Measurements from ENCODE around the gene RNF166.

The RNF166 gene

DNA sequence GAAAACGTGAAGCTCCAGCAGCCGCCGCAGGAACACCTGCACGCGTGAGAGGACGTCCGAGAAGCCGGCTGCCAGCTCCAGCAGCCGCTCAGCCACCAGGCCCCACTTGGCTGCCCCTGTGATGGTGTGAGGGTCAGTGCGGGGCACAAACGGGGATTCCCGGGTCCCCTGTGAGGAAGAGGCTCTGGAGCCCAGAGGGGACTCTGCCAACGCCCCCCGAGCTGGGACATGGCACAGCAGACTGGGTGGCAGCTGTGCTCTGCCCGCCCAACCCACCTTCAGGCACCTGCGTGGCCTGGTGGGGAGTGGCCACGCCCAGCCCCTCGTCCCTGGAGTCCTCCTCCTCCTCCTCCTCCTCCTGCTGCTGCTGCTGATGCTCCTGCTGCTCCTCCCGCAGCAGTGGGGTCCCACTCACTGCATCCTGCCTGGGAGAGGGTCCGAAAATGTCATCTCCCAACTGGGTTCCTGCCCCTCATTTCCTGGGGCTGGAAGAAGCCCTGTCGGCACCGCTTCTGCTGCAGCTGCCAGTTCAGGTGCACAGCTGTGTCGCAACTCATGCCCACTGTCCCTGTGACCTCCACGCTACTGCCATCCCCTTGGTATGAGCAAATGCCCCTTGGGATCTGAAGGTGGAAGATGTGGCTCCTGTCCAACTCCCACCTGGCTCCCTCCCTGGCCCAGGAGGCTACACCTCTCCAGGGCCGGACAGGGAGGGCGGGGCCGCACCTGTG, 27.6 kb upstream of the RNF166 start:
- DNase-seq (ENCODE audit: extremely low read depth, low read depth), result no peak
- TF ChIP-seq, protein P1, sequence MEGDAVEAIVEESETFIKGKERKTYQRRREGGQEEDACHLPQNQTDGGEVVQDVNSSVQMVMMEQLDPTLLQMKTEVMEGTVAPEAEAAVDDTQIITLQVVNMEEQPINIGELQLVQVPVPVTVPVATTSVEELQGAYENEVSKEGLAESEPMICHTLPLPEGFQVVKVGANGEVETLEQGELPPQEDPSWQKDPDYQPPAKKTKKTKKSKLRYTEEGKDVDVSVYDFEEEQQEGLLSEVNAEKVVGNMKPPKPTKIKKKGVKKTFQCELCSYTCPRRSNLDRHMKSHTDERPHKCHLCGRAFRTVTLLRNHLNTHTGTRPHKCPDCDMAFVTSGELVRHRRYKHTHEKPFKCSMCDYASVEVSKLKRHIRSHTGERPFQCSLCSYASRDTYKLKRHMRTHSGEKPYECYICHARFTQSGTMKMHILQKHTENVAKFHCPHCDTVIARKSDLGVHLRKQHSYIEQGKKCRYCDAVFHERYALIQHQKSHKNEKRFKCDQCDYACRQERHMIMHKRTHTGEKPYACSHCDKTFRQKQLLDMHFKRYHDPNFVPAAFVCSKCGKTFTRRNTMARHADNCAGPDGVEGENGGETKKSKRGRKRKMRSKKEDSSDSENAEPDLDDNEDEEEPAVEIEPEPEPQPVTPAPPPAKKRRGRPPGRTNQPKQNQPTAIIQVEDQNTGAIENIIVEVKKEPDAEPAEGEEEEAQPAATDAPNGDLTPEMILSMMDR (IDR thresholded peaks at IDR 0.05; ENCODE audit: low read depth, low read length), result no peak

DNA sequence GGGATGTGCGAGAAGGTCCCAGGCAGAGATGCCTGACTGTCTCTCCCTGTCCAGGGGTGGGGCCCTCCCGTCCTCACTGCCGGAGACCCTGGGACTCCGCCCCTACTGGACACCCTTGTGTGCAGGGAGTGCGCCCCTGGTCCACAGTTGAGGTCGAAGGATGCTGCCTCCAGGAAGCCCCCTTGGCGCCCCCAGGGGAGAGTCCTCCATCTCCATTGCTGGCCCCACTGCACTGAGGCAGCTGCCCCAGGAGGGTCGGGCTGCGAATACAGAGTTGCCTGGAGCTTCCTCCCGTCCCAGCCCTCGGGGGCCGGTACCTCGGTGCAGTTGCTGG, 26.7 kb upstream of the RNF166 start:
- TF ChIP-seq, protein P1 (IDR thresholded peaks at IDR 0.05; ENCODE audit: low read depth, low read length), result no peak
- DNase-seq (ENCODE audit: extremely low read depth, low read depth), result no peak

DNA sequence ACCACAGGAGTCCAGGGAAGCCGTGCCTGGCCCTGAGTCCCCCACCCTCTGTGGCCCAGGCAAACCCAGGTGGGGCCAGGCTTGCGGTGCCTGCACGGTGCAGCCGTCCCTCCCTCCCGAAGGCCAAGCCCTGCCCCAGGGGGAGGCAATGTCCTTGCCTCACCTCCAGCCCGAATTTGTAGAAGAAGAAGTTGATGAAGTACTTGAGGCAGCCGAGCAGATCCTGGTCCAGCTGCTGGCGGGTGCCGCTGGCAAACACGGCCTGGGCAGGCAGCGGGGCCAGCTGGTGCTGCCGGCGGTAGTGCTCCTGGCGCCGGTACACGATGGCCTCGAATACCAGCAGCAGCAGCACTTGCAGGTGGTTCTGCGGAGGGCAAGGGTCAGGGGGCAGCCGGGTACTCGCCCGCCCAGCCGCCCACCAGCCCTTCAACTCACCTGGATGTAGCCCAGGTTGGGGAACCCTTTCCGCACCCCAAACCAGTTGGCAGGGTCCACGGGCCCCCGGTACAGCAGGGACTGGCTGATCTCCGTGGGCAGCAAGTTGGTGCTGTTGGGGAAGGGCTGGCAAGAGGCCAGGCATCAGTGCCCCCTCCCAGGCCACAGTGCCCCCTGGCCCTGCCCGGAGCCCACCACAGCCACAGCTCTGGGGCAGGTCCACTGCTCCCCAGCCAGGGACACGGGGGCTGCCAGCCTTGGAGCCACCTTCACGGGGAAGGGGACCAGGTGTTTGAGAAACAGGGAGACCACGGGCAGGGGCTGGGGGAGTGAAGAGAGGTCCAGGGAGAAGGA, 26.2 kb upstream of the RNF166 start:
- TF ChIP-seq, protein P1 (IDR thresholded peaks at IDR 0.05; ENCODE audit: low read depth, low read length), result no peak
- DNase-seq (ENCODE audit: extremely low read depth, low read depth), result no peak

DNA sequence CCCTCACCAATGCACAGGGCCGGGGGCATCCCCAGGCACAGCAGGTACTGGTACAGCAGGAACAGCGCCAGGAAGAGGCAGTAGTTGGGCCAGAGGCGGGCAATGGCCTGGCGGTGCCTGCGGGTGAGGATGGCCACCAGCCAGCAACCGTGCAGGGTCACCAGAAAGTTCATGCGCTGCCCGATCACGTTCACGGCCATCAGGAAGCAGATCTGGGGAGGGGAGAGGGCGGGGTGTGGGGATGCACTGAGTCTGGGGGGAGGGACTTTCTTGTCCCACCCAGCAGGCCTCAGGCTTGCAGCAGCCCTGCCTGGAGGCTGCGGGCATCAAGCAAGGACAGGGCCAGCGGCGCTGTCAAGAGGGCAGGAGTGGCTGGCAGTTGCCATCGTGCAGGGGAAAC, 25.5 kb upstream of the RNF166 start:
- no peak for DNase-seq (ENCODE audit: extremely low read depth, low read depth)
- TF ChIP-seq, protein P1 (IDR thresholded peaks at IDR 0.05; ENCODE audit: low read depth, low read length), result no peak

DNA sequence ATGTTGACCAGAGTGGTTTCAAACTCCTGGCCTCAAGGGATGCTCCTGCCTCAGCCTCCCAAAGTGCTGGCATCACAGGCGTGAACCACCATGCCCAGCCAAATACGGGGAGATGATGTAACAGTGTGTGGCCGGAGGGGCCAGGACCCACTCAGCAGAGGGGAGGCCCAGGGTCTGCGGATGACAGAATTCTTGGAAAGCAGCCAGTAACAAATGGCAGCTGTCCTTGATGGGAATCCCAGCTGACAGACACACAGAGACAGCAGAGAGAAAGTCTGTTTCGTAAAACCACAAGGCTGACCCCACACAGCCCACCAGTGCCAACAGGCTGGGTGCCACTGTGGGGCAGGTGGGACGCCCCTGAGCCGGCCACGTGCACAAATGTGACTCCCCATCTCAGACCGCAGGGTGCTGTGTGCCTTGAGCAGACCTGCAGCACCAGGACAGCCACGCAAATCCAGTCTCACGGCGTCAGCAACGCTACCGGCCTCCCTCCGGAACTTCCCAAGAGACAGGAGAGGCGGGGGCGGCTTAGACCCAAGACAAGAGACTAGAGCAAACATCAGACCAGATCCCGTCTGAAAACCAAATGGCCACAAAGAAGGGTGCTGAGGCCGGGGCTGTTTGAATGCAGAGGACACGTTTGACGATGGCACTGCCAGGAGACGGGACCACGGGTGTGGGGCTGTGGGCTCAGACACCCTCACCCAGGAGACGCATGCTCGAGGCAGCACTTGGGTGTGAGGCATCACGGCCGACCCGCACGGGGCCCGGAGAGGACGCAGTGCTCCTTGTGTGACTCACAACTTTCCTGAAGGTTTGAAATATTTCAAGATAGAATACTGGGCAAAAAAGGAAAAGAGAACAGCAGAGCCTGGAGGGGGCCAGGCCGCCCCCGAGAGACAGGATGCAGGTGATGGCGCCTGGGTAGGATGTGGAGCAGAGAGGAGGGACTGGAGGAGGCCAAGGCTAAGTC, 24.7 kb upstream of the RNF166 start:
- TF ChIP-seq, protein P1 (IDR thresholded peaks at IDR 0.05; ENCODE audit: low read depth, low read length), result no peak

DNA sequence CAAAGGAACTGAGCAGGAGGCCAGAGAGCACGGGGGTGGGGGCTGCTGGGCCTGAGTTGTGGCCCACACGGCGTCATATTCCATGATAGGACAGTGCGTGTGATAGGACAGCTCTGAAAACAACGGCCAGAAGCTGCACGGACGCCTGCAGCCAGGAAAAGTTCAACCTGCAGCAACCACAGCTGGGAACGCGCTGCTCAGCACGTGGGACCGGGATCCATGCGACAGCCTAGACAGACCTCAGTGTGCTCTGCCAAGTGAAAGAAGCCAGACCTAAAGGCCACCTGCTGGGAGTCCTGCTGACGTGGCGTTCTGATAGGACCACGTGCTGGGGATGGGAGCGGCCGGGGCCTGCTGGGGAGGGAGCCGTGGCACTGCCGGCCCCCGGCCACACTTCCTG, 21.7 kb upstream of the RNF166 start:
- no peak for DNase-seq (ENCODE audit: extremely low read depth, low read depth)
- TF ChIP-seq, protein P1 (IDR thresholded peaks at IDR 0.05; ENCODE audit: low read depth, low read length), result no peak

More for the DNA sequence above, 24.7 kb upstream of the RNF166 start:
- no peak for DNase-seq (ENCODE audit: extremely low read depth, low read depth)
